ENCODE measurements around the gene UNC80. TPM values are rescaled to one million over a fixed set of nuclear protein-coding genes. Genes with fewer than 3 reads are reported as not detected.

UNC80 gene
- polyA plus RNA-seq, 1 of the 3 experiments (the other 2 are of a cell fraction), result 0.59 TPM

GRCh38 chr2:209938906-209939305 lies 167.3 kb downstream of the UNC80 start:
- peaks cover 13% of the 10 kb centered on the region for H3F3A ChIP-seq (replicated peaks; ENCODE audit: insufficient read depth)
- no peak overlapping the region for H3K4me3 ChIP-seq (ENCODE audit: low read depth in 2 of 2, low read length in 1 of 2)
- peaks cover 0 to 3% of the 10 kb centered on the region in 2 experiments; a peak in 2 of 4 replicates for H3K4me1 ChIP-seq (ENCODE audit: control insufficient read depth in 1 of 2, insufficient read depth in 2 of 2, low read depth in 1 of 2, low read length in 1 of 2)
- no peaks in the 10 kb centered on the region for H3K9me2 ChIP-seq
- H2AFZ ChIP-seq (ENCODE audit: low read depth), result no peak overlapping the region
- no peaks in the 10 kb centered on the region for H3K27me3 ChIP-seq (ENCODE audit: insufficient read depth)
- no peak for DNase-seq
- H3K79me2 ChIP-seq (ENCODE audit: insufficient read depth), result no peaks in the 10 kb centered on the region
- H3K9me3 ChIP-seq, result no peaks in the 10 kb centered on the region
- 88% methylated on average over 1 of the region's 1 CpG for WGBS (ENCODE audit: low lambda C conversion rate)
- TF ChIP-seq YY1 (IDR thresholded peaks at IDR 0.05; ENCODE audit: low read depth), result no peak
- TF ChIP-seq FOXM1 (IDR thresholded peaks at IDR 0.05; ENCODE audit: low read depth), result no peak
- ChIA-PET POLR2A (no interaction called here), CTCF (interaction anchor here (2.7 kb wide), 1 partner anchor 22 kb away, joined by 11 read pairs; no protein-coding TSS in a partner anchor)
- H3K27ac ChIP-seq (ENCODE audit: low read depth in 2 of 2, low read length in 1 of 2), result no peak overlapping the region
- H4K20me1 ChIP-seq (ENCODE audit: insufficient read depth), result no peaks in the 10 kb centered on the region
- H3K4me2 ChIP-seq, result no peak overlapping the region
- no peak overlapping the region for H3K9ac ChIP-seq
- peaks cover 0 to 4% of the 10 kb centered on the region in 2 experiments for H3K36me3 ChIP-seq (replicated peaks in 1 of 2; ENCODE audit: control insufficient read depth in 1 of 2, insufficient read depth in 2 of 2, low read length in 1 of 2)

- H3K79me2 ChIP-seq (ENCODE audit: insufficient read depth), result no peaks in the 10 kb centered on the region
- CTCF ChIA-PET, result interaction anchor here (1.0 to 1.1 kb wide), 2 partner anchors 20 to 363 kb away, joined by 3 read pairs; no protein-coding TSS in a partner anchor
Measured at GRCh38 chr2:209940936-209941335, 169.3 kb downstream of the UNC80 start.

GRCh38 chr2:209942426-209942825 lies 170.8 kb downstream of the UNC80 start:
- 60% methylated on average over 2 of the region's 2 CpGs for WGBS (ENCODE audit: low lambda C conversion rate)
- Histone ChIP-seq H3K9me3 (no peaks in the 10 kb centered on the region), H3F3A (replicated peaks; ENCODE audit: insufficient read depth) (no peaks in the 10 kb centered on the region), H3K4me2 (no peak overlapping the region), H3K4me3 (ENCODE audit: low read depth in 2 of 2, low read length in 1 of 2) (no peak overlapping the region), H2AFZ (ENCODE audit: low read depth) (no peak overlapping the region), H3K9ac (no peak overlapping the region), H4K20me1 (ENCODE audit: insufficient read depth) (no peaks in the 10 kb centered on the region), H3K9me2 (no peaks in the 10 kb centered on the region), H3K36me3 (replicated peaks in 1 of 2; ENCODE audit: control insufficient read depth in 1 of 2, insufficient read depth in 2 of 2, low read length in 1 of 2) (peaks cover 0 to 6% of the 10 kb centered on the region in 2 experiments), H3K27ac (ENCODE audit: low read depth in 2 of 2, low read length in 1 of 2) (no peak overlapping the region), H3K79me2 (ENCODE audit: insufficient read depth) (no peaks in the 10 kb centered on the region), H3K27me3 (ENCODE audit: insufficient read depth) (no peaks in the 10 kb centered on the region), H3K4me1 (ENCODE audit: control insufficient read depth in 1 of 2, insufficient read depth in 2 of 2, low read depth in 1 of 2, low read length in 1 of 2) (peaks cover 3 to 12% of the 10 kb centered on the region in 2 experiments; a peak in 2 of 4 replicates)
- DNase-seq, result no peak
- POLR2A ChIA-PET, result no interaction called here
- CTCF ChIA-PET, result interaction anchor here (0.7 to 1.8 kb wide), 4 partner anchors 19 to 519 kb away, joined by 3 to 6 read pairs (median 3); partner anchors contain the start of gene MAP2
- TF ChIP-seq TCF12 (IDR thresholded peaks at IDR 0.05) (no peak), RFX5 (IDR thresholded peaks at IDR 0.05; ENCODE audit: low read length) (no peak), USF2 (IDR thresholded peaks at IDR 0.05; ENCODE audit: borderline replicate concordance, low read depth, low read length) (no peak), TEAD4 (IDR thresholded peaks at IDR 0.05; ENCODE audit: borderline replicate concordance, insufficient read depth) (no peak), GABPA (IDR thresholded peaks at IDR 0.05; ENCODE audit: low read depth) (no peak), JUND (IDR thresholded peaks at IDR 0.05) (no peak), PBX3 (IDR thresholded peaks at IDR 0.05) (no peak), SMC3 (IDR thresholded peaks at IDR 0.05; ENCODE audit: low read depth, low read length) (no peak), POLR2AphosphoS5 (IDR thresholded peaks at IDR 0.05; ENCODE audit: low read depth, low read length) (no peak), FOSL2 (IDR thresholded peaks at IDR 0.05; ENCODE audit: borderline replicate concordance, low read depth) (no peak), MEF2A (IDR thresholded peaks at IDR 0.05; ENCODE audit: borderline replicate concordance, low read depth) (no peak), IRF3 (IDR thresholded peaks at IDR 0.05; ENCODE audit: low read depth, low read length) (no peak), EP300 (IDR thresholded peaks at IDR 0.05; ENCODE audit: borderline replicate concordance in 1 of 2, low read depth in 1 of 2, low read length in 1 of 2) (no peak), RAD21 (IDR thresholded peaks at IDR 0.05; ENCODE audit: low read length) (no peak), TAF1 (IDR thresholded peaks at IDR 0.05; ENCODE audit: borderline replicate concordance, low read depth, low read length) (no peak), RXRA (IDR thresholded peaks at IDR 0.05; ENCODE audit: borderline replicate concordance, low read depth) (no peak), NRF1 (IDR thresholded peaks at IDR 0.05; ENCODE audit: low read depth, low read length) (no peak), RCOR1 (IDR thresholded peaks at IDR 0.05; ENCODE audit: low read length) (no peak)

More at GRCh38 chr2:209940936-209941335, 169.3 kb downstream of the UNC80 start:
- H3K4me1 ChIP-seq (ENCODE audit: control insufficient read depth in 1 of 2, insufficient read depth in 2 of 2, low read depth in 1 of 2, low read length in 1 of 2), result peaks cover under 1 to 3% of the 10 kb centered on the region in 2 experiments; a peak in 2 of 4 replicates
- TF ChIP-seq YY1 (IDR thresholded peaks at IDR 0.05; ENCODE audit: low read depth) (no peak), SIN3A (IDR thresholded peaks at IDR 0.05; ENCODE audit: borderline replicate concordance, low read depth, low read length) (no peak)
- H4K20me1 ChIP-seq (ENCODE audit: insufficient read depth), result no peaks in the 10 kb centered on the region
- H2AFZ ChIP-seq (ENCODE audit: low read depth), result no peak overlapping the region
- WGBS (ENCODE audit: low lambda C conversion rate), result 91% methylated on average over 6 of the region's 6 CpGs
- DNase-seq, result no peak
- H3K9me3 ChIP-seq, result no peaks in the 10 kb centered on the region
- H3K9ac ChIP-seq, result no peak overlapping the region
- POLR2A ChIA-PET, result no interaction called here
- H3K36me3 ChIP-seq (replicated peaks in 1 of 2; ENCODE audit: control insufficient read depth in 1 of 2, insufficient read depth in 2 of 2, low read length in 1 of 2), result peaks cover 0 to 8% of the 10 kb centered on the region in 2 experiments
- H3K4me3 ChIP-seq (ENCODE audit: low read depth in 2 of 2, low read length in 1 of 2), result no peak overlapping the region
- no peaks in the 10 kb centered on the region for H3F3A ChIP-seq (replicated peaks; ENCODE audit: insufficient read depth)
- H3K27ac ChIP-seq (ENCODE audit: low read depth in 2 of 2, low read length in 1 of 2), result no peak overlapping the region
- H3K27me3 ChIP-seq (ENCODE audit: insufficient read depth), result no peaks in the 10 kb centered on the region
- H3K4me2 ChIP-seq, result no peak overlapping the region
- H3K9me2 ChIP-seq, result no peaks in the 10 kb centered on the region
